ENCODE measurements around the gene MAST3. TPM values are rescaled to one million over a fixed set of nuclear protein-coding genes. Genes with fewer than 3 reads are reported as not detected.

MAST3 gene
- polyA plus RNA-seq, 1 experiment: 2.1 TPM

DNA sequence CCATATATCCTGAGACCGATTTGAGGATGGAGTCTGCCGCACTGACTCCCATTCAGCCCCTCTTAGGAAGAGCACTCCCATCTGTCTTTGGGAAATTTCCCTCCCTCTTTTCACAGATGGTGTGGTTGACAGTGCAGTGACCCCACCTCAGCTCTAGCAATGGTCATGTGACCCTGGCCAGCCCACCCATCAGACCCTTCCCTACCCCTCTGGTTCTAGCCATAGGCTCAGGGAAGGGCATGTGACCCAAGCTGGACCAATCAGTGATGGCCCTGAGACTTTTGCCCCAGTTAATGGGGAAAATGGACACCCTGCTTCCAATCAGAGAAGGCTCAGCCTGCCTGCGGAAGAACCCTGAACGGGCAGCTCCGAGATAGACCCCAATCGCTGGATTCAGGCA lies 37.1 kb upstream of the MAST3 start:
- Histone ChIP-seq H3K9me3 (ENCODE audit: control insufficient read depth, insufficient read depth, low read length) (no peaks in the 10 kb centered on the region), H3K27ac (ENCODE audit: low read depth, low read length) (no peak overlapping the region), H3K4me3 (ENCODE audit: low read depth, low read length) (no peak overlapping the region), H3K27me3 (ENCODE audit: control insufficient read depth, insufficient read depth, low read length) (peaks cover 5% of the 10 kb centered on the region)
- no peak for DNase-seq (ENCODE audit: low read depth, low spot score)
- ChIA-PET POLR2A (no interaction called here), CTCF (interaction anchor here (1.2 to 5.8 kb wide), 2 partner anchors 54 to 122 kb away, joined by 3 to 98 read pairs; partner anchors contain the start of gene ARRDC2)
- TF ChIP-seq, protein P1, sequence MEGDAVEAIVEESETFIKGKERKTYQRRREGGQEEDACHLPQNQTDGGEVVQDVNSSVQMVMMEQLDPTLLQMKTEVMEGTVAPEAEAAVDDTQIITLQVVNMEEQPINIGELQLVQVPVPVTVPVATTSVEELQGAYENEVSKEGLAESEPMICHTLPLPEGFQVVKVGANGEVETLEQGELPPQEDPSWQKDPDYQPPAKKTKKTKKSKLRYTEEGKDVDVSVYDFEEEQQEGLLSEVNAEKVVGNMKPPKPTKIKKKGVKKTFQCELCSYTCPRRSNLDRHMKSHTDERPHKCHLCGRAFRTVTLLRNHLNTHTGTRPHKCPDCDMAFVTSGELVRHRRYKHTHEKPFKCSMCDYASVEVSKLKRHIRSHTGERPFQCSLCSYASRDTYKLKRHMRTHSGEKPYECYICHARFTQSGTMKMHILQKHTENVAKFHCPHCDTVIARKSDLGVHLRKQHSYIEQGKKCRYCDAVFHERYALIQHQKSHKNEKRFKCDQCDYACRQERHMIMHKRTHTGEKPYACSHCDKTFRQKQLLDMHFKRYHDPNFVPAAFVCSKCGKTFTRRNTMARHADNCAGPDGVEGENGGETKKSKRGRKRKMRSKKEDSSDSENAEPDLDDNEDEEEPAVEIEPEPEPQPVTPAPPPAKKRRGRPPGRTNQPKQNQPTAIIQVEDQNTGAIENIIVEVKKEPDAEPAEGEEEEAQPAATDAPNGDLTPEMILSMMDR (IDR thresholded peaks at IDR 0.05; ENCODE audit: low read depth, low read length): no peak

DNA sequence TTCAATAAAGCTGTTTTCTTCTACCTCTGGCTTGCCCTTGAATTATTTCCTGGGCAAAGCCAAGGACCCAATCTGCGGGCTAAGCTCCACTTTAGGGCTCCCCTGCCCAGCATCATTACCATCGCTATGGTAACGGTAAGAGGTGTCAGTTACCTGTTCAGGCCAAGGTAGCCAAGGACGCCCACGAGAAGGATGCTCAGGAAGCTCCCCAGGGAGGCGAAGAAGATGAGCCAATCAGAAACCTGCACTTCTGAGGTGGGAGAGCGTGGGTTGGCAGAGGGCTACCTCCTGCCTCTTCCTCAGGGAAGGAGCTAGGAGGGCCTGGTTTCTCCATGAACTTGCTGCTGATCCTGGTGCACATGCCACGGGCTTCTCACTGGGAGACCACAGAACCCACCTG lies 35.5 kb upstream of the MAST3 start:
- H3K27me3 ChIP-seq (ENCODE audit: control insufficient read depth, insufficient read depth, low read length): peaks cover 5% of the 10 kb centered on the region
- TF ChIP-seq, protein P1 (IDR thresholded peaks at IDR 0.05; ENCODE audit: low read depth, low read length): no peak
- CTCF ChIA-PET: interaction anchor here (1.0 kb wide), 1 partner anchor 55 kb away, joined by 4 read pairs; no protein-coding TSS in a partner anchor
- no peak for DNase-seq (ENCODE audit: low read depth, low spot score)
- H3K4me3 ChIP-seq (ENCODE audit: low read depth, low read length): no peak overlapping the region
- POLR2A ChIA-PET: no interaction called here
- H3K9me3 ChIP-seq (ENCODE audit: control insufficient read depth, insufficient read depth, low read length): no peaks in the 10 kb centered on the region
- no peak overlapping the region for H3K27ac ChIP-seq (ENCODE audit: low read depth, low read length)

DNA sequence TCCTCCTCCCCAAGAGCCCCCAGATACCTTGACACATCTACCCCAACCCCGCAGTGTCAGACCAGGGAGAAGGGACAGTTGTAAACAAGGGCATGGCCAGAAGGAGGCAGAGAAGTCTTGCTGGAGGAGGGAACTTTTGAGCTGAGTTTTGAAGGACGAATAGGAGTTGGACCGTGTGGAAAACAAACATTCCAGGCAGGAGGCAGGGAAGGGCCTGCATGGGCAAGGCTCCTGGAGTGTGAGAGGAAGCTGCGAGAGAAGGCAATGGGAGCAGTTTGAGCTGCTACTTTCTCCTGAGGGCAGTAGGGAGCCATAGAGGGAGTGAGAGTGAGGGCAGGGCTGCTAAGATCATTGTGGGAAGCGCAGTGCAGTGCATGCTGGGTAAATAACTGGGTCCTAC lies 34.1 kb upstream of the MAST3 start:
- TF ChIP-seq, protein P1 (IDR thresholded peaks at IDR 0.05; ENCODE audit: low read depth, low read length): no peak
- ChIA-PET POLR2A (no interaction called here), CTCF (no interaction called here)
- H3K9me3 ChIP-seq (ENCODE audit: control insufficient read depth, insufficient read depth, low read length): no peaks in the 10 kb centered on the region
- H3K4me3 ChIP-seq (ENCODE audit: low read depth, low read length): no peak overlapping the region
- peaks cover 5% of the 10 kb centered on the region for H3K27me3 ChIP-seq (ENCODE audit: control insufficient read depth, insufficient read depth, low read length)
- no peak overlapping the region for H3K27ac ChIP-seq (ENCODE audit: low read depth, low read length)
- no peak for DNase-seq (ENCODE audit: low read depth, low spot score)

DNA sequence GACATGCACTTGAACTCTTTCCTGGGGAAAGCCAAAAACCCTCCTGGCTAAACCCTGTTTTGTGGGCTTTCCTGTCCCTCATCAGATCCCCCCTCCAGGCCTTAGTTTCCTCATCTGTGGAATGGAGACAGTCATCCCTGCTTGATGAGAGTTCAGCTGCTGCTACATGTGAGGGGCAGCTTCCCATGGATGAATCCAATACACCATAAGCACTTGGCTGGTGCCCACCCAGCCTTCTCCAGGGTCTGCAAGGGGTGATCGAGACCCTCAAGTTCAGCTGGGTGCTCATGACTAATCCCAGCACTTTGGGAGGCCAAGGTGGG lies 32.4 kb upstream of the MAST3 start:
- Histone ChIP-seq H3K27ac (ENCODE audit: low read depth, low read length) (no peak overlapping the region), H3K9me3 (ENCODE audit: control insufficient read depth, insufficient read depth, low read length) (no peaks in the 10 kb centered on the region), H3K27me3 (ENCODE audit: control insufficient read depth, insufficient read depth, low read length) (peaks cover 8% of the 10 kb centered on the region), H3K4me3 (ENCODE audit: low read depth, low read length) (no peak overlapping the region)
- TF ChIP-seq, protein P1 (IDR thresholded peaks at IDR 0.05; ENCODE audit: low read depth, low read length): no peak
- no peak for DNase-seq (ENCODE audit: low read depth, low spot score)
- POLR2A ChIA-PET: no interaction called here
- CTCF ChIA-PET: no interaction called here

DNA sequence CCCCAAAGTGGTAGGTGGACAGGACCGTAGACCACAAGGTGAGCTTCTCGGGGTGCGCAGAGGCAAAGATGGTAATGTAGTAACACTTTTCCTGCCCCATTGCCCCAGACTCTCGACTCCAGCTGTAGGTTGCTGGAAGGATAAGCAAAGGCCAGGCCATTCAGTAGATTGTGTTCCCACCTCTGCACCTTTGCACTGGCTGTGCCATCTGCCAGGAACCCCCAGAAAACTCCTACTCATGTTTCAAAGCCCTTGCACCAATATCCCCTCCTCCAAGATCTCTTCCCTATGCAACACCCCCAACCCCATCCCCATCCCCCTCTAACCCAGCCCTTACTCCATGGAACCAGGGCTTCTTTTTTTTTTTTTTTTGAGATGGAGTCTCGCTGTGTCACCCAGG lies 29.2 kb upstream of the MAST3 start:
- no peak for DNase-seq (ENCODE audit: low read depth, low spot score)
- CTCF ChIA-PET: interaction anchor here (1.0 kb wide), 1 partner anchor 284 kb away, joined by 3 read pairs; no protein-coding TSS in a partner anchor

More for the DNA sequence above, 29.2 kb upstream of the MAST3 start:
- H3K4me3 ChIP-seq (ENCODE audit: low read depth, low read length): no peak overlapping the region
- peaks cover 7% of the 10 kb centered on the region for H3K27me3 ChIP-seq (ENCODE audit: control insufficient read depth, insufficient read depth, low read length)
- TF ChIP-seq, protein P1 (IDR thresholded peaks at IDR 0.05; ENCODE audit: low read depth, low read length): no peak
- H3K27ac ChIP-seq (ENCODE audit: low read depth, low read length): no peak overlapping the region
- POLR2A ChIA-PET: no interaction called here
- H3K9me3 ChIP-seq (ENCODE audit: control insufficient read depth, insufficient read depth, low read length): no peaks in the 10 kb centered on the region
